Stimulated activated CD4-positive, alpha-beta T cell treated with anti-CD3 and anti-CD28 coated beads, TNF-alpha, amount 100 ng/mL, for 24 hours (primary cell): Measurements from ENCODE around the gene DUSP22.
"Not testable (repeated sequence)": the region's sequence is repeated elsewhere in the genome, so short reads cannot be mapped to it uniquely, and the experiment has no call there.

Source experiments
- DNase-seq, 3 experiments: peaks; one replicate each; pipeline ENCODE4 v3.0.0-alpha.2; 2020; ENCODE audit warnings: low read depth in 3 of 3

The DUSP22 gene

DNA sequence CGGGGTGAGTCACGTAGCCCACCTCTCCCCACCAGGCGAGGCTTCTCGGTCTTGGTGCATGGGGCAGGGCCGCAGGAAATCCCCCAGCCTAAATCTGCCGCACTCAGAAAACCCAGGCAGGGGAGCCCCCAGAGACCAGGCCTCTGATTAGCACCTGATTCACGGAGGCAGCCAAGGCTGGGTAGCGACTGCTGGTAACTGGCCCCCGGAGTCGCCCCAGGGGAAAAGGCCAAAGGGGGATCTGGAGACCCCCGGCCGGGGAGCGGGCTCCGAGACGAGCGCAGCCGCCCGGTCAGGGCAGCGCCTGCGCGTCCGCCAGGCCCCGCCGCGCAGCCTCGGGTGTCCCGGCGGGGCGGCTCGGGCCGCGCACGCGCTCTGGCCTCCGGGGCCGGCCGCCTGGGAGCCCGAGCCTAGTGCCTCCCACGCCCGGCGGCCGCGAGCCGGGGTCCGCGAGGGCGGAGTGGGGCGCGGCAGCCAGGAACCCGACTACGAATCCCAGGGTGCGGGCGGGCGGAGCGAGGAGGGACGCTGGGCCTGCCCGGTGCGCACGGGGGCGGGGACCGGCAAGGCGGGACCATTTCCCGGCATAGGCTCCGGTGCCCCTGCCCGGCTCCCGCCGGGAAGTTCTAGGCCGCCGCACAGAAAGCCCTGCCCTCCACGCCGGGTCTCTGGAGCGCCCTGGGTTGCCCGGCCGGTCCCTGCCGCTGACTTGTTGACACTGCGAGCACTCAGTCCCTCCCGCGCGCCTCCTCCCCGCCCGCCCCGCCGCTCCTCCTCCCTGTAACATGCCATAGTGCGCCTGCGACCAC lies at the start of gene DUSP22:
Gene DUSP22 (plus strand): TSS at position 791 of the 809 bp plus-strand sequence. CDS start 53 bp downstream, outside the sequence.
- peak; percentile 57 to 81 (median 63) for DNase-seq

- DNase-seq: no peak
These were observed 45.9 kb upstream of the DUSP22 start for GRCh38 chr6:246352-246751.

- DNase-seq: no peak
These were observed 44.9 kb upstream of the DUSP22 start for GRCh38 chr6:247351-247750.

GRCh38 chr6:248046-248445 lies 44.2 kb upstream of the DUSP22 start:
- not testable (repeated sequence) for DNase-seq

GRCh38 chr6:250676-251075 lies 41.6 kb upstream of the DUSP22 start:
- DNase-seq: no peak

- DNase-seq: no peak
These were observed 40.4 kb upstream of the DUSP22 start for GRCh38 chr6:251920-252319.

DNA sequence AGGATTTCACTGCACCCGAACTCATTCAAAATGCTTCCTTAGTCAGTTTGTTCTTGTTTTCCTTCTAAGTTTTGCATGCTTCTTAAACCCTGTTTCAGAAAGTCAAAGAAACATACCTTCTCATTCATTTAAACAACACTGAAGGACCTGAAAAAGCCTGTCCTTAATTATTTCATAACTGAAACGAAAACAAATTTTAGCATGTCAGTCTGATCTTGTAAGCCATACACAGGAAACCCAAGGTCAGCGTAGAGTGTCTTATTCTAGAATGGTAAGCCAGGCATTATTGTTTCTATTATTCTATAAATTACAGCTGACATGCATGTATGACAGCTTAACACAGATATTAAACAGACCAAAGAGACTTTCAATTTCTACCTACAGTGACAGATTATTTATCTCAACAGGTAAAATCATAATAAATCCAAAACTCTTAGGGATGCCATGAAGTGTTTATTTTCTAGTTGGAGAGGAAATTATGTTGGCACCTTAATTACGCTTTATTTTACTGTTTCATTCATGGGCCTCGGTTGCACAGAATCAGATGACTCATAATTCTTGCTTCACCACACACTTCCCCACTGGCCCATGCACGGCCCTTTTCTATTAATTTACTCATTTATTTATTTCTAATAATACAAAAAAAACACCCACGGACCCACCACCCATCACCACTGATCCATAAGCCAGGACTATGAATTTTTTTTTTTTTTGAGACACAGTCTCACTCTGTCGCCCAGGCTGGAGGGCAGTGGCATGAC lies 39.3 kb upstream of the DUSP22 start:
- DNase-seq: no peak

GRCh38 chr6:254016-254415 lies 38.3 kb upstream of the DUSP22 start:
- DNase-seq: no peak

DNA sequence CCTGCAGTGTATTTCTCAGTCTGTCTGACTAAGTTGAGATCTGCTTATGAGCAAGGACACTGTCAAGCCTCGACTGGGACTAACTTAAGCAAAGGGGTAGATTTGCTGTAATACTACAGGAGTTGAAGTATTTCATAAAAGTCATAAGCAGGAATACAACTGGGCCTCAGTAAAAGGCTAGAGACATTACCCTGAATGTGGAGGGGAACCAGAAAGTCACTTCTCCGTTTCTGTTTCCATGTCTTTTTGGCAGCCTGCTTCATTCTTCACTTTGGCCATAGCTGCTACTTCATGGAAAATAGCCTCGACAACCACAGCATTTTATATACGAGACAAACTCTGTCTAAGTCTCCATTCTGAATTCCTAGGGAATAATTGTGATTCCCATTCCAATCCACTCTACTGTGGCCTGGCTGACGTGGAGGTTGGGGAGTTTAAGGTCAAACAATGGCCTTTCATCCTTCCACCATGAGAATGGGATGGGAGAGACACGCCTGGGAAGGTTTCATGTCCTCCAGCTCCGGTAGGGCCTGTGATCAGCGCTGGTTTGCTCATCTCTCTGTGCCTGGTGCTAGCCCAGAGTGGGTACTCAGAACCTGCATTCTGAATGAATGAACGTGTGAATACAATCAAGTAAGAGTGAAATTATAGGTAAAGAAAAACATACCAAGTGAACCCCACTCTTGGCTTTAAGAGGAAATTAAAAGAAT lies 37.1 kb upstream of the DUSP22 start:
- DNase-seq: no peak

DNA sequence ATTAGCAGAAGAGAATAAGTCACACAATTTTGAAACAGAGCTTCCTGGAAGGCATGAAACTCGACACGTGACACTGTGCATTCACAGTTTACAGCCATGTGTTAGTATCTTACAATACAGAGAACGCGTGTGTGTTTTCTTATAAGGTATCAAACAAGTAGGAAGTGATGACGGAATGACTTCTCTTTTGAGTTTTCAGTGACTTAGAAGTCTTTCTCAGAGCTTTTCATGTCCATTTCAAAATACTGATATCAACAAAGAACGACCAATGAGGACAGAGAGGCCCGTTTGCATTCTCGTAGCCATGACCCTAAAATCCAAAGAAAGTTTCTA lies 36.6 kb upstream of the DUSP22 start:
- no peak for DNase-seq

DNA sequence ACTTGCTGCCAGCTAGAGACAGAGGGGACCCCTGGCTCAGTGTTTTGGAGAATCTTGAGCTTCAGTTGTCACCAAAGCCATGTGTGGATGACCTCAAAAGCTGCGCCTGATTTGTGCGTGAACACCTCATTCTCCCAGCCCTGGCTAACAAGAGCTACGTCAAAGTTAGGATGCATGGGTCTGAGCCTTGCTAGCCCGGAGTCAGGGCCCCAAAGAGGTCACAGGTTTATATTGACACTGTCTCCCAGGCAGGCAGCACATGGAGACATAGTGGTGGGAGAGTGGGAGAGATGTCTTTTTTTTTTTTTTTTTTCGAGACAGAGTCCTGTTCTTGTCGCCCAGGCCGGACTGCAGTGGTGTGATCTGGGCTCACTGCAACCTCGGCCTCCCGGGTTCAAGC lies 36.1 kb upstream of the DUSP22 start:
- no peak for DNase-seq

GRCh38 chr6:257031-257725 lies 35.1 kb upstream of the DUSP22 start:
- DNase-seq: no peak

- no peak for DNase-seq
These were observed 34.5 kb upstream of the DUSP22 start for GRCh38 chr6:257774-258173.

DNA sequence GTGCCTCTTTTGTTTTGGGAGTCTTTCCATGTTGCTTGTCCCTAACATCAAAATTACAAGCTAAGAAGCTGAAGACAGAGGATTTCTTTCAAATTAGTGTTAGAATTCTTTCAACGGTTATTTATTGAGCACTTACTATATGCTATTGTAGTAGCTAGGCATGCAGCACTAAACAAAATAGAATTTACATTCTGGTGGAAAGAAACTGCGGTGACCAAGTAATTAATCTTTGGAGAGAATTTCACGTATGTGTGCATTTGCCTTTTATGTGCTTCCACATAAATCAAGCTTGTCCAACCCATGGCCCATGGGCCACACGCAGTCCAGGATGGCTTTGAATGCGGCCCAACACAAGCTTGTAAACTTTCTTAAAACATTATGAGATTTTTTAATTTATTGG lies 33.0 kb upstream of the DUSP22 start:
- no peak for DNase-seq

DNA sequence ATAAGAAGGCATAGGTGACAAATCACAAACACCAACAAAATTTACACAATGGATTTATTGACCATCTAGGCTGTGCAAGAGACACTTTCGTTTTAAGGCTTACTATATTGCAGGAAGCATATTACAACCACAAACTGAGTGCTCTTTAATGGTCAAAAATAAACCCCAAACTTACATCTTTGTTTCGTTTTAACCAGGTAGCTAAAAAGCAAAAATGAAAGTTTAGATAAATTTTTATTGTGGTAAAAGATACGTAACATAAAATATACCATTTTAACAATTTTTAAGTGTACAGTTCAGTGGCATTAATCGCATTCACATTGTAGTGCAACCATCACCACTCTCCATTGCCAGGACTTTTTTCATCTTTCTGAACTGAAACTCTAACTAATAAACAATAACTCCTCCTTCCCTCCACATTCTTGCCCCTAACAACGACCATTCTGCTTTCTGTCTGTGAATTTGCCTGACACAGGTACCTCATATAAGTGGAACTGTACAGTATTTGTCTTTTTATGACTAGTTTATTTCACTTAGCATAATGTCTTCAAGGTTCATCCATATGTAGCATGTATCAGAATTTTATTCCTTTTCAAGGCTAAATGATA lies 32.3 kb upstream of the DUSP22 start:
- DNase-seq: no peak

DNA sequence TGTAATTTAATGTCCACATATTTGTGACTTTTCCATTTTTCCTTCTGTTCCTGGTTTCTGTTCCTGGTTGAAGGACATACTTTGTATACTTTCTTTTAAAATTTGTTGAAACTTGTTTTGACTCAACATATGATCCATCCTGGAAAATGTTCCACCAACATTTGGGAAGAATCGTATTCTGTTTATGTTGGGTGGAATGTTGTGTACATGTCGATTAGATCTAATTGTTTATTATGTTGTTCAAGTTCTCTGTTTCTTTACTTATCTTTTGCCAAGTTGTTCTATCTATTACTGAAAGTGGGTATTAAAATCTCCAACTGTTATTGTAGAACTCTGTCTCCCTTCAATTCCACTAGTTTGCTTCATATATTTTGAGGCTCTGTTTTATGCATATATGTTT lies 27.7 kb upstream of the DUSP22 start:
- no peak for DNase-seq

DNA sequence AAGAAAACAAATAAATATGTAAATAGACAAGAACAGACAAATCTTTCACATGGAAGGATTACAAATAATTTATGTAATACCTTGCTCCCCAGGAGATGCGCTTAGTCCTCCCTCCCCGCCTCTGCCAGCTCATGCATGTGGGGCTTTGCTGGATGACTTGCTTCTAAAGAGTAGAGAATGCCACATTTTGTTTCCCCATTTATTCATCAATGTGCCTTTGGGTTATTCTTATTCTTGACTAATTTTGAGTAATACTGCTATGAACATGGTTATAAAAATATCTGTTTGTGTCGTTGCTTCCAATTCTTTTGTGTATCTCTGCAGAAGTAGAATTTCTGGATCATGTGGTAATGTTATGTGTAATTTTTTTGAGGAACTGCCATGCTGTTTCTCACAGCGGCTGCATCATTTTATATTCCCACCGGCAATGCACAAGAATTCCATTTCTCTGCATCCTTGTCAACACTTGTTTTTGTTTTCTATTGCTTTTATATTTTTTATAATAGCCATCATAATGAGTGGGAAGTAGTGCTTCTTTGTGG lies 23.8 kb upstream of the DUSP22 start:
- no peak for DNase-seq

DNA sequence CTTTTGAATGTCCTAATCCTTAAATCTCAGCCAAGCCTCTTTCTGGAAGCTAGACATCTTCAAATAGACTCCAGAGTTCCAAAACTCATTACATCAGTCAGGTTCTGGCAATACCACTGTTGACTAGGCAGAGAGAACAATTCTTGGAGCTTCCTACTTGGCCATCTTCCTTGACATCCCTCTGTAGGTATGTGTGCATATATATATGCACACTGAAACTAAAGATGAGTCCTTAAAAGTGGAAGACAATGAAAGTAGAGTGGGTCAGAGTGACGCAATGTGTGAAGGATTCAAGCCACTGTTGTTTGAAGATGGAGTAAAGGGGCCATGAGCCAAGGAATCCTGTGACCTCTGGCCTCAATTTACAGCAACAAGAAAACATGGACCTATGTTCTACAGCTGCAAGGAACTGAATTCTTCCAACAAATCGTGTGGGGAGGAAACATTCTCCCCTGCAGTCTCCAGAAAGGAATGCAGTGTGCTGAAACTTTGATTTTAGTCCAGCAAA lies 18.7 kb upstream of the DUSP22 start:
- no peak for DNase-seq

- DNase-seq: no peak
These were observed 14.5 kb upstream of the DUSP22 start for GRCh38 chr6:277746-278145.

- DNase-seq: no peak
These were observed 13.8 kb upstream of the DUSP22 start for GRCh38 chr6:278494-278893.
